NCI-H1417 (cell line): ENCODE data around the gene NHSL2.

Experiments
- DNase-seq, 3 experiments: peaks; one replicate each; lab custom pipeline; 2025; lab: John Stamatoyannopoulos, UW

Gene NHSL2

DNA sequence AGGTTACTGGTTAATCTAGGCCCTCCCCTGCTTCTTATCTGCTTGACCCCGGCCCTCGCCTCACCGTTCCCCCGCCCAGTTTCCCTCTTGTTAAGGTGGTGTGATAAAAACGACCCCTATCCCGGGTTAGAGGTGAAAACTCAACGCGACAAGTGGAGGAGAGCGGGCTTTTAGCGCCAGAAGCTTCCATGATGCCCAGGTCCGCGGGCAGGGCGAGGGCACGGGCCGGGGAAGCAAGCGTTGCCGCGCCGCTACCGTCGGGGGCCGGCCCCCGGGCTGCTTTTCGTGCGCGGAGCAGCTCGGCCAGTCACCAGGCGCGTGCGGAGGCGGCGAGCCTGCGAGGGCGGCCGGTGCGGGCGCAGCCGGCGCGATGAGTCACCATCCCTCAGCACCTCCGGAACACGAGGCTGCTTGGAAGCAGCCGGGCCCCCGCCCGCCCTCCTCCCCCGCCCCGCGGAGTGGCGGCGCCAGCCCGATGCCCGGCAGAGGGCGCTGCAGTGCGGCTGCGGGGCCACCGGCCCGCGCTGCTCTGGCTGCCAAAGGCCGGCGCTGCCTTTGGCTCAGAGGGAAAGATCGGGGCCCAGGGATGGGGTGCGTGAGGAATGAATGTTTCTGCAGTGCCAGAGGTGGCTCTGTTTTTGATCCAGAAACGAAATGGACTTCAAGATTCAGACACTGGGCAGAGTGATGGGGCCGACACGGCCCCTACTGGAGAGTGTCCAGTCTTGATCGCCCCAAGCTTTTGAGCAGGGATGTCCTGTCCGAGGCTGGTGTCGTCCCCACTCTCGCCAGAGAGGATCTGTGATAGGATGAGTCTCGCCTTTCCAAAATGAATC is 107.8 kb downstream of the NHSL2 start:
- DNase-seq, result peak; percentile 55 to 81 (median 76)

DNA sequence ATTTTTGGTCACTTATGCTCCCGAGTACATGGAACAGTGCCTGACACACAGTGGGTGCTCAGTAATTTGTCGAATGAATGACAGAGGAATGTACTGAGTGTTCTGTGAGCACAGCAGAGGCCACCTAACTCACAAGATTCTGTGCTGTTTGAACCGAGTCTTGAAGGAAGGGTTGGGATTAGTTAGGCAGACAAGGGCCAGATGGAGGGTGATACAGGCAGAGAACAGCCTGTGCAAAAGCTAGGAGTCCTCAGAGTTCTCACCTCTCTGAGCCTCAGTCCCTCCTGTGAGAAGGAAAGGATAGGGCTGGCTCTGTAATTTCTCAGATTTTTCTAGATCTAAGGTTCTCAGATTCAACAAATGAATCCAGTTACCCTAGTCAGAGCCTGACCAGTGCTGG is 108.8 kb downstream of the NHSL2 start:
- DNase-seq, result no peak

DNA sequence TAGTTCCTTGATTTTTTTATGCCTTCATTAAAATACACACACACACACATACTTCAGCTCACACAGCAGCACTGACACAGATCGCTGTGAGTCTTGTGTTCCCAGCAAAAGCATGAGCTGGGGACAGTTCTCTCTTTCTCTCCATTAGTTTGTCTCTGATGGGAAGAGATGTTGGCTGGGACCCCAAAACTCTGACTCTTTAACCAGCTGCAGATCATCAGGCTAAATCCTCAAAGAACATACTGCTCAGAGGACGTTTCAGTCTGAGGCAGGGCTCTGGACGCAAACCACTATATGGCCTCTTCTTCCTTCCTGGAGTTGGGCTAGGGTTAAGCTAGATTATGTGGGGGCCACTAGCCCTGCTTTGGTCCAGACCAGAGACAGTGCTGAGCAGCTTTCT is 109.6 kb downstream of the NHSL2 start:
- no peak for DNase-seq

DNA sequence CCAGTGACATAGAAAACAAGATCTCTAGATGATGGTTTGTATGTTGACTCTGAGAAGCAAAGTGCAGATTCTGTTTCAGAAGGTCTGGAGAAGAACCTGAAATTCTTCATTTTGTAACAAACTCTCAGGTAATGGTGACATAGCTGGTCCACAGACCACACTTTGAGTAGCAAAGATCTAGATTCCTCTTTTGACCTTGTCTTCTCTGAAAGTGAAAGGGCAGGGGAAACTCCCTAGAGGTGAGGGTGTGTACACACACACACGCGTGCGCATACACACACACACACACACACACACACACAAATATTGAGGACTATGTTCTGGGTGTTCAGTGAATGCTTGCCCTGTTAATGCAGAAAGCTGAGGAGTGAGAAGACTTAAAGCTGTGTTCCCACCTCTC is 110.1 kb downstream of the NHSL2 start:
- DNase-seq, result no peak

DNA sequence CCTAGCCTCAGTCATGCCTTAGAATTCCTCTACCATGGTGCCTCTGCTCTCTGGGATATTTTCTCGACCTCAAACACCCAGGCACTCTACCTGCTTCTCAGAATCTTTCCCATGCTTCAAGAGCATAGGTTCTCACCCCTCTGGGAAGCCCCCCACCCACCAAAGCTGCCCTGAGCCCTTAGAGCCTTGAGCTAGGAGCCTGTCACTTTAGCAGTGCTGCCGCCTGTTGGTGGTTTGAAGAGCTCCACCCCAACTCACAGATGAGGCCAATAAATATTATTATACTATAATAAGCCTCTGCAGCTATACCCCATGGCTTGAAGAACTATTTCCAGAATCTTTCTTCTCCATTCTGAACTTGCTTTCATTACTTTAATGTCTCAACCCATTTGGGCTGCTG is 111.3 kb downstream of the NHSL2 start:
- DNase-seq, result no peak

DNA sequence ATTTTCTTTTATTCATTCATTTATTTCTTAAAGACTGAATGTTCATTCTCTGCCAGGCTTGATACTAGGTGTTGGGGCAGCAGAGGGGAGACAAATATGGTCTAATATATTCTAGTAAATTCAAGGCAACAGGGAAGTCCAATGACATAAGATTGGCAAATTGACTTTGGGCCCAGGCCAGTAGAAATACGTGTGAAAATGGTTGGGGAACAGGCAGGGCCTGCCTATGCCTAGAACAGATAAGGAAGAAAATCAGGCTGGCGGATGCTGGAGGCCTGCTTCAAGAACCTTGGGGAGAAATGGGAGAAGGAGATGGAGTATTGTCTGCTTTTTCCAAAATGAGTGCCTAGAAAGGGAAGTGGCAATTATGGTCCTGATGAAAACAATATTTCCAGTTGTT is 112.4 kb downstream of the NHSL2 start:
- no peak for DNase-seq

DNA sequence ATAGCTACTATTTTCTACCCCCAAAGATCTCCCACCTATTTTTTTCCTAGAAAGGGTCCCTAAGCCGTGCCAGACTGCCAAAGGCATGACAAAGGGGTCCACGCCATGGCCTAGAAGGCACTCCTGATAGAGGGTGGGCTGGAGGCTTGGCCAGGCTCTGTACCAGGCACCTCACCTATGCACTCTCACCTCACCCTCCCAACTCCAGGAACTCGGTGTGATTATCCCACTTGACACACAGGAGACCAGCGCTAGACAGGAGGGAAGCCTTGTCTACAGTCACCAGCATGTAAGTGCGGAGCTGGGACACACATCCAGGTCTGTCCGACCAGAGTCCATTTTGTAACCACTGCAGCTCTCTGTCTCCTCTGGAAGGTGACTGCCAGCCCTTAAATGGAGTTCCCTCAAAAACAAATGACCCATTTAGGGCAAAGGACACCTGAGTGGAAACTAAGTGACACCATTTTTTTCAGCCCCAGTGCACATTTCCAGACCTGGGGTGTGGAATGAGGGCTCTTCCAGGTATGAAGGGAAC is 114.7 kb downstream of the NHSL2 start:
- no peak for DNase-seq

DNA sequence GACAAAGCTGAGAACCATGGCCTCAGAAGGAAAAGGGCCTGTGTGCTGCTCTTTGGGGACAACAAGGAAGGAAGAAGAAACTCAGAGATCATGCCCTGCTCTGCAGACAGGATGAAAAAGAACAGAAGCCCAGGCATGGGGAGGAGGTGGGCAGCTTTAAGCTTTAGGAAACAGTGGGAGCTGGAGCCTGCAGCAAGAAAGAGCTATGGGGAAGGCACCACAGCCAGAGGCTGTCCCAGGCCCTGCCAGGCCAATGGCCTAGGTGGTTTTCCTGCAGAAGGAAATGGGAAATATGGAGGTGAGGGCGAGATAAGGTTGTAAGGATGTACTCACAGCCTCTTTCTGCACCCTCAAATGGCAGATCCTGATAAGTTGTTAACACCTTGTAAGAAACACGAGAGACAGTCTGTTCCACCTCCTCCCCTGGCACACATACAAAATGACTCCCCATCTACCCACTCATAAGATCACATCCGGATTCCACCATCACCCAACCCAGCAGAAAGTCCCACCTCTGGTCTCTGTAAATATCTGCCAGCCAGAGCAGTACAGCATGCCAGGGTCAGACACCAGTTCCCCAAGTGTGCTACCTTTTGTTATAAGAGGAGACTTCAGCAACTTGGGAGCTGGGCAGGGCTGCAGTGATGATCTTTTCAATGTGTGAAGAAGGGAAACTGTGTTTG is 115.8 kb downstream of the NHSL2 start:
- no peak for DNase-seq

DNA sequence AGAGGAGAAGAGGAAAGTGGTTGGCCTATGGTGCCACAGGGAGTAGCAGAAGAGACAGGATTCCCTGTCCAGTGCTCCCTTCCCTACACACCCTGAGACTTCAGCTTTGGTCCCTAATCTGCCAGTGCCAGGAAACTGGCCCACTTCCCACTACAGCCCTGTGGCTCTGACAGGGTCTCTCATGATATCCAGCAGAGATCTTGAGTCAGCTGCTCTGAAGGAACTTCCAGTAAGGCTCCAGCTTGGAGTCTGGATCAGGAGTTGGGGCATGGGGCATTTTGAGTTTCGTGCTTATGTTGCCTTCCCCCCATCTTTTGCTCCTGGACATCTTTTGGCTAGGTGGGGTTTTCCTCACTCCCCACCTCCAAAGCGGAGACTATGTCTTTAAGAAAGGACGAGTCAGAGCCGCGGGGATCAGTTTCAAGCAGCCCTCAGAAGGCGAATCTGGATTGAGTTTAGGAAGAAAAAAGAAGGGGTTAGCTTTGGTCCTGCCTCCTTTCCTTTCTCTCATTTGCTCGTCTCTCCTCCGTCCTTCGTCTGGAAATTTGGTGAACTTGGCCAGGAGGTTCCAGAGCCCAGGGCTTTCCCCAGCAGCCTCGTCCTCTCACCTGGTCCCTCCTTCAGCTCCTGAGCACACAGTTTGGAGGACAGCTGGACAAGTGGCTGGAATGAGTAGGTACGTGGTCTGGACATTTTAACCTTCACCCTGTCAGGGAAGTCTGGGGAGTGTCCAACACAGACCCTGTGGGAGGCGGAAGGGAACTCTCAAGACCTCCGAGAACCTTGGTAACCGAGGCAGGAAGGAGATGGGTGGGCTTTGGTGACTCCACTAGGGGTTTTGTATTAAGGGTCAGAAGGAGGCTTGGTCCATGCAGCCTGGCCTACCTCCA is 116.6 kb downstream of the NHSL2 start:
- DNase-seq, result no peak

DNA sequence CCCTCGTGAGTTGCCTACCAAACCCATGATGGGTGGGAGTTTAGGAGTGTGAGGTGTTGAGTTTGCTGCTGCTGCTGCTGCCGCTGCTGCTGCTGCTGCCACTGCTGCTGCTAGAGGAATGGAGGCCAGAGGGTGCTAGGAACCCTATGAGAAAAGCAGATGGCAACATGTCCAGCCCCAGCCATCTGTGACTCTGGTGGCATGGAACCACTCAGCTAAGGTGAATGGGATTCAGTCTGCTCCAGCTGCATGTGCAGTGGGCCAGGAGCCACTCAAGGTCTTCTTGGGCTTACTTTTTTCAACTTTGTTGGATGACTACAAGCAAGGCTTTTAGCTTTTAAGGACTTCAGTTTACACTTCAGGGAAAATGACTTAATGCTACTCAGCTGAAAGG is 117.3 kb downstream of the NHSL2 start:
- DNase-seq, result no peak

DNA sequence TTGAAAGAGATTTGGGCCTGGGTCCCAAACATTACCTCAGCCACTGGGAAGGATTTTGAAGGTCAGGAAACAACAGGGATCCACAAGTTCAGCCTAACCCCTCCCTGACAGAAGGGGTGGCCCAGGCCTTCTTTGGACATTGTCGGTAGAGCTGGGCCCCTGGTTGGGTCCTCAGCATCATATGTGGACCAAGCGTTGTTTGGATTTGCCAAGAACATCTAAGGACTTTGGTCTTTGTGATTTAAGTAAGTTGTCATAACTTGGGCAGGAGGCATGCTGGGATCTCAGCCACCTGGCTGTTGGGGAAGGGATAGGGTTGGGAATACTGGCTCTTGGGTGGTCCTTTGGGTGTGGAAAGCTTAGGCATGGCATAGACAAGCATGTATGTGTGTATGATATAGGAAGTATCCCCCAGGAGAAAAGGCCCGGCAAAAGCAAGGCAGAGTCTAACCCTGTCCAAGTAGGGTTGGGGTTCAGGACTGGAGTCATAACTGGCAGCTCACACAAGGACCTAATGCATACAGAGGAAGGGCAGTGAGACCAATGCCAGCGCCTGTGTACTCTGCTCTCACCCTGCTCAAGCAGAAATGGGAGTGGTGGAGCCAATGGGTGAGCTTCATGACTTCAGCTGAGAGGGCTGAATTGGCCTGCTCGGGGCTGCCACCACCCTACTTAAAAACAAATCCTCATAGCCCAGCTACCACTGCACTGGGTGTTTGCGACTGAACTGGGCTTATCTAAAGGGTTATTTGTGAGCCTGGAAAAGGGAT is 118.2 kb downstream of the NHSL2 start:
- DNase-seq, result no peak

DNA sequence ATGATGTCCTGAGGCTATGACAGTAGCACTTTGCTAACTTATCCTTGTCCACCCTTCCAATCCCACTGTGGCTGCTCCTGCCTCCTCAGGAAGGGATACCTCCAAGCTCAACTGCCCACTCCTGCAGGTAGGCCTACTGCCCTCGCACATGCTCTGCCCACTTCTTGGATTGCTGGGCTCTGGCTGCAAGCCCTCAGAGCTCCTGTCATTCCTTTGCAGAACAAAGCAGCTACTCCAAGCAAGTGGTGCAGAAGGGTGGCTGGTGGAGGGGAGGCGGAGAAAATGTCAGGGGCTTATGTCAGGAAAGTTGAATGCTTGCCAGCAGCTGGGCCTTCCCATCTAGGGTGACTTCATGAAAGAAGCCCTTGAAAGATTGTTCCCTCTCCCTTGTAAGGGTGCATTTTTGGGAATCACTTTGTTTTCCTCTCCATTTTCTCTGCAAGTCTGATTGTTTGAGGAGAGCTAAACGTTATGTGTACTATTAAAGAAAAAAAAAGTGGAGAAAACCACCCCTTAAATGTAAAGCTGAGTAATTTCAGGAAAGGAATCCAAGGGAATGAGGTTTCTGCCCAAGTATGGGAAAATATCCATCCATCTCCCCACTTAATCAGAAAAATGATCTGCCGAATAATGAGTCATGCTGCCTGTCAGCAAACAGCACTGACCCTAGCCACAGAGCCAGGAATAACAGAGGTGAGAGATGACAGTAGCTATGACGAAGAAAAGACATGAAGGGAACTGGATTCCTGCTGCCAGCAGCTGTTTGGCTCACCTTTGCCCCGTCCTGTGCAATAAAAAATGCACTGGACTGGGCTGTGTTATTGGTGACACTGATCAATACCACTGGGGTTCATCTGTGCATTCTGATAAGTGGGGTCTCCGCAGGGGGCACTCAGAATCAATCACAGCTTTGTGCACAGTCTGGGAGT is 119.1 kb downstream of the NHSL2 start:
- no peak for DNase-seq

DNA sequence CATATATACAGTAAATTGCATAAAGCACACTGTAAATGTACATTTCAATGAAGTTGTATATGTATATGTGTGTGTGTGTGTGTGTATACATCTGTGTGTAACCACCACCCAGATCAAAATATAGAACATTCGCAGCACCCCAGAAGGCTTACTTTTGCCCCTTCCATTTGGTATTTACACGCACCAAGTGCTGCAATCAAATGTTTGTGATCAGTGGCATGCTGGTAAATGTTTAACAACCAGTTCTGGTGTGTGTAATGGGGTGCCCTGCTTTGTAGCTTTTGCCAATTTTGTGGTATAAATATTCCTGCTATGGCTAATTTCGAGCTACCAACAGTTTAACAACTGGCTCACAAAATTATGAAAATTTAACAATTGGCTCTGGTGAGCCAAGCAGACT is 119.8 kb downstream of the NHSL2 start:
- no peak for DNase-seq

DNA sequence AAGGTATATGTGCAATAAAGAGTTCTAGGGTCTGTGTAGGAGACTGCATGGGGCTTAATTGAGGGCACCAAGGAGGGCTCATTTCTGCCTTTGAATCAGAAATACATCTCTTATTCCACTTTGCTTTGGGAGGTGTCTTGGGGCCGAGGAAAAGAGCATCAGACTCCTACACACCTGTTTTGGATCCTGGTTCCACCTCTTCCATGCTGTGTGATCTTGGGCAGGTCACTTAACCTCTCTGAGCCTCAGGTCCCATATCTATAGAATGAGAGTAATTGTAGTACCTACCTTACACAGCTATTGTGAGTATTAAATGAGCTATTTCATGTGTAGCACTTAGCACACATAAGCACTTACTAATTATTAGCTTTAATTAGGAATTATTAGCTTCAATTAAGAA is 120.5 kb downstream of the NHSL2 start:
- DNase-seq, result no peak

DNA sequence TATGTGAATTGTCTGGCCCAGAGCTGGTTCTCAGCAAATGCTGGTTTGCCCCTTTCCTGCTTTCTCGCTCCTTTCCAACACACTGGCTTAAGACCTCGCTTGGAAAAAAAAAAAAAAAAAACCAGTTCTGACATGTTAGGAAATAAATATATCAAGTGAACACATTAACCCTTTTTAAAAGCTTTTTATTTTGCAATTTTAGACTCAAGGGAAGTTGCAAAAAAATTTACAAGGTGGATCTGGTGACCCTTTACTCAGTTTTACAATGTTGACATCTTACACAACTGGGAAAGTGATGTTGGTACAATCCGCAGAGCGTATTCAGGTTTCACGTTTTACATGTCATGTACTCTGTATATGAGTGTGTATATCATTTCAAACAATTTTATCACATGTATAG is 121.0 kb downstream of the NHSL2 start:
- DNase-seq, result no peak

DNA sequence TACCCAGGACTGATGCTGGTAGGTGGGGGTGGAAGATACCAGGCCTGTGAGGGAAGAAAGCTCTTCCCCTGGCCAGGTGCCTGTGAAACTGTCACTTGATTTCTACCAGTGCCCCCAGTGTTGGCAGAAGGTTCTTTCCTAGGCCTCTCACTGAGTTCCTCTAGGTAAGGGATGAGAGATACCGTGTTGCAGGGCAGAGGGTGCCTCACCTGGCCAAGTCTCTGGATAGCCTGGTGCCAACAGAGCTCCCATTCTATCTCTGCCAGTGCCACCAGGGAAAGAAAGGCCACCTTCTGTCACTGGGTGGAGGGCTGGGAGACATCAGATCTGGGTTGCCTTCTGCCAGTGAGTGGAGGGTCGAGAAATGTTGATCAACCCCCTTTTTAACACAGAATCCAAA is 127.0 kb downstream of the NHSL2 start:
- no peak for DNase-seq

DNA sequence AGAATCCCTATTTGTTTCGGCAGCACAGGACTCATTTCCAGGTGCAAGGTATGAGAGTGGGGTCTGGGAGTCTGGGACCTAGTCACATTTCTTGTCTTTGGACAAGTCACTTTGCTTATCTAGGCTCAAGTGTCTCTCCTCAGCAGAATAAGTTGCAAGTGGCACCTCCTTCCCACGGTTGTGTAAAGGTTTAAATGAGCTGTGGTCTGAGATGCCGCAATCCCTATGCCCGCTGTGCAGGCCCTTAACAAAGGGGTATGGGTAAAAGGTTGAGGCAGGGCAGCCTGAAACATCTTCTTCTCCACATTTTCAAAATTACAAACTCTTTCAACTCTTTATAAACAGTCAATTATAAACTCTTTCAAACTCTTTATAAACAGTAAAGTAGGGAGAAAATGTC is 127.4 kb downstream of the NHSL2 start:
- no peak for DNase-seq

DNA sequence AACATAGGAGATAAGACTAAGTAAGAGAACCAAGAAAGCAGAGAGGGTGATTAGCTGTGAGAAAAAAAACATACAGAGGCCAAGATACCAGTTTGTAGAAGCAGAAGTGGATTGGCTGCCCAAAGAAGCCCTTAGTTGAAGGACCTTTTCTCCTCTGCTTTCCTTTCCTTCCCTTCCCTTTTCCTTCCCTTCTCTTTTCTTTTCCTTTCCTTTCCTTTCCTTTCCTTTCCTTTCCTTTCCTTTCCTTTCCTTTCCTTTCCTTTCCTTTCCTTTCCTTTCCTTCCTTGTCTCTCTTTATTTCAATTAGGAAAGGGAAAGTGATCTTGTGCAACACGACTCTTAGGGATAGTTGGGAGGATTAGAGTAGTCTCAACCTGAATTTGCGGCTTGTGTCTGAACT is 128.2 kb downstream of the NHSL2 start:
- no peak for DNase-seq

DNA sequence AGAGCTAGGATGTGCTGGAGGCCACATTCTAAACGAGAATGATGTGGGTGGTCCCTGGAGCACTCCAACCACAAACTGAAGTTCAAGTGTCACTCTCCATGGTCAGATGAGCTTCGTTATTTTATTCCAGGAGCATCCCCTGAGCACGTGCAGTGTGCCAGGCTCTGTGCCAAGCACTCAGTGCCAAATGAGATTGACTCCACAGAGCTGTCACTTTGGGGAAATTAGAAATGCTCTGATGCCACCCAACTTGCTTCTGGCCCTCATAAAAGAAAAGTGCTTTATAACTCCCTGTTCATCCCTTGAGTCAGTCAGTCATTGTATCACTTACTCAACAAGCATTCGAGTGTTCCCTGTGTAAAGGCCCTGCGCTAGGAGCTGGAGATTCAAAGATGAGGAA is 129.9 kb downstream of the NHSL2 start:
- DNase-seq, result no peak

DNA sequence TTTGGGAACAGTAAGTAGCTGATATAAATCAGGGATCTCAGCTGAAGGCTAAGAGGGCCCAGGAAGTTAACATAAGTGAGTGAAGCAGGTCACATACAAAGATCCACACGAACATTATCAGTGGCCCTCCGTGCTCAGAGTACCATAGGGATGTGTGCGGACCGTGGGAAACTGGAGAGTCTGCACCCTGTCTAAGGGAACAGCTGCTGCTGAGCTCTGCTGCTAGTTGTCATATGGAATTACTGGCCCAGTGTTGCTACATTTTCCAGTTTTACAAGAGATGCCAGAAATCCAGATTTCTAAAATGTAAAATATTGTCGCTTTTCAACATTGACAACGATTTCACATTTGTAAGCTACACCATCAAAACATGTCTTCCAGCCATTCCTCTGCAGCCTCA is 130.5 kb downstream of the NHSL2 start:
- no peak for DNase-seq
